ENCODE data around the gene PXT1.

DNA sequence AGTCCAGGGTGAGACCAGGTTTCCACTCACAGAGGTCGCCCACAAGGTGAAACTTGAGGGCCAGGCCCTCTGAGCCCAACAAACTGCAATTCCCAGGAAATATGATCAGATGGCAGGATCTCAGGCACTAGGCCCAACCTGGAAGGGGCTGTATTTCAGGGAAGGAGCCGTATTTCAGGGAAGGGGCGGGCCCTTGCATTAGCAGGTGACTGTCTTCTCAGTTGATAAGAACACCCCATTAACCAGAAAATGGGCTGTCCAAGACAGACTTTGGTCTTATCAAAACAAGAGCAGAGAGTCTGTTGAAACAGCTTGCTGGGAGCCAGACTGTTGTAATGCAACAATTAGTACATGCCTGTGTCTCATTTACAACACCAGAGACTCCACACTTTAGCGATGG, 95.0 kb downstream of the PXT1 start:
- TF ChIP-seq, protein P1, sequence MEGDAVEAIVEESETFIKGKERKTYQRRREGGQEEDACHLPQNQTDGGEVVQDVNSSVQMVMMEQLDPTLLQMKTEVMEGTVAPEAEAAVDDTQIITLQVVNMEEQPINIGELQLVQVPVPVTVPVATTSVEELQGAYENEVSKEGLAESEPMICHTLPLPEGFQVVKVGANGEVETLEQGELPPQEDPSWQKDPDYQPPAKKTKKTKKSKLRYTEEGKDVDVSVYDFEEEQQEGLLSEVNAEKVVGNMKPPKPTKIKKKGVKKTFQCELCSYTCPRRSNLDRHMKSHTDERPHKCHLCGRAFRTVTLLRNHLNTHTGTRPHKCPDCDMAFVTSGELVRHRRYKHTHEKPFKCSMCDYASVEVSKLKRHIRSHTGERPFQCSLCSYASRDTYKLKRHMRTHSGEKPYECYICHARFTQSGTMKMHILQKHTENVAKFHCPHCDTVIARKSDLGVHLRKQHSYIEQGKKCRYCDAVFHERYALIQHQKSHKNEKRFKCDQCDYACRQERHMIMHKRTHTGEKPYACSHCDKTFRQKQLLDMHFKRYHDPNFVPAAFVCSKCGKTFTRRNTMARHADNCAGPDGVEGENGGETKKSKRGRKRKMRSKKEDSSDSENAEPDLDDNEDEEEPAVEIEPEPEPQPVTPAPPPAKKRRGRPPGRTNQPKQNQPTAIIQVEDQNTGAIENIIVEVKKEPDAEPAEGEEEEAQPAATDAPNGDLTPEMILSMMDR (IDR thresholded peaks at IDR 0.05), result no peak
- TF ChIP-seq POLR2A (IDR thresholded peaks at IDR 0.05) (no peak), POLR2AphosphoS5 (IDR thresholded peaks at IDR 0.05) (no peak)
